Measurements from ENCODE around the gene NDOR1.

The NDOR1 gene

GRCh38 chr9:137176302-137177182 is 29.0 kb upstream of the NDOR1 start:
- Histone ChIP-seq H3K27ac (ENCODE audit: low read depth, low read length) (no peak overlapping the region), H2AFZ (ENCODE audit: low read depth, low read length, severe bottlenecking) (no peak overlapping the region)

GRCh38 chr9:137178201-137178938 is 27.1 kb upstream of the NDOR1 start:
- Histone ChIP-seq H3K4me3 (ENCODE audit: insufficient read depth, low read length, poor library complexity, severe bottlenecking) (no peak overlapping the region), H3K9ac (ENCODE audit: low read length) (no peak overlapping the region), H3K36me3 (ENCODE audit: low read length) (no peaks in the 10 kb centered on the region), H3K27me3 (ENCODE audit: low read length) (no peaks in the 10 kb centered on the region), H3K27ac (ENCODE audit: low read depth, low read length) (no peak overlapping the region), H3F3A (ENCODE audit: insufficient read depth) (no peaks in the 10 kb centered on the region), H3K4me2 (ENCODE audit: low read depth, low read length, poor library complexity, severe bottlenecking) (no peak overlapping the region), H3K9me3 (ENCODE audit: insufficient read depth, low read length) (no peaks in the 10 kb centered on the region), H3K79me2 (ENCODE audit: insufficient read depth, low read length) (no peaks in the 10 kb centered on the region), H2AFZ (ENCODE audit: low read depth, low read length, severe bottlenecking) (no peak overlapping the region), H4K20me1 (ENCODE audit: low read depth, low read length) (no peaks in the 10 kb centered on the region), H3K9me2 (replicated peaks; ENCODE audit: insufficient read depth, low read length) (no peaks in the 10 kb centered on the region)
- TF ChIP-seq EZH2phosphoT487 (conservative IDR thresholded peaks at IDR 0.05; ENCODE audit: low read length) (no peak), CTCF (IDR thresholded peaks at IDR 0.05; ENCODE audit: insufficient read depth, low read length, poor library complexity, severe bottlenecking) (no peak)

More at GRCh38 chr9:137176302-137177182, 29.0 kb upstream of the NDOR1 start:
- H4K20me1 ChIP-seq (ENCODE audit: low read depth, low read length) = no peaks in the 10 kb centered on the region
- H3K36me3 ChIP-seq (ENCODE audit: low read length) = no peaks in the 10 kb centered on the region
- H3K9ac ChIP-seq (ENCODE audit: low read length) = no peak overlapping the region
- no peaks in the 10 kb centered on the region for H3K9me3 ChIP-seq (ENCODE audit: insufficient read depth, low read length)
- TF ChIP-seq EZH2phosphoT487 (conservative IDR thresholded peaks at IDR 0.05; ENCODE audit: low read length) (no peak), CTCF (IDR thresholded peaks at IDR 0.05; ENCODE audit: insufficient read depth, low read length, poor library complexity, severe bottlenecking) (peak; percentile 13)
- no peaks in the 10 kb centered on the region for H3K9me2 ChIP-seq (replicated peaks; ENCODE audit: insufficient read depth, low read length)
- no peaks in the 10 kb centered on the region for H3K27me3 ChIP-seq (ENCODE audit: low read length)
- H3K4me2 ChIP-seq (ENCODE audit: low read depth, low read length, poor library complexity, severe bottlenecking) = no peak overlapping the region
- no peaks in the 10 kb centered on the region for H3K79me2 ChIP-seq (ENCODE audit: insufficient read depth, low read length)
- no peaks in the 10 kb centered on the region for H3F3A ChIP-seq (ENCODE audit: insufficient read depth)
- no peak overlapping the region for H3K4me3 ChIP-seq (ENCODE audit: insufficient read depth, low read length, poor library complexity, severe bottlenecking)

- Histone ChIP-seq H2AFZ (ENCODE audit: low read depth, low read length, severe bottlenecking) (no peak overlapping the region), H3K9me2 (replicated peaks; ENCODE audit: insufficient read depth, low read length) (no peaks in the 10 kb centered on the region), H3K27ac (ENCODE audit: low read depth, low read length) (no peak overlapping the region), H3K36me3 (ENCODE audit: low read length) (no peaks in the 10 kb centered on the region), H3K4me3 (ENCODE audit: insufficient read depth, low read length, poor library complexity, severe bottlenecking) (no peak overlapping the region), H3K4me2 (ENCODE audit: low read depth, low read length, poor library complexity, severe bottlenecking) (no peak overlapping the region), H3K79me2 (ENCODE audit: insufficient read depth, low read length) (no peaks in the 10 kb centered on the region), H3F3A (ENCODE audit: insufficient read depth) (no peaks in the 10 kb centered on the region), H3K27me3 (ENCODE audit: low read length) (no peaks in the 10 kb centered on the region), H3K9ac (ENCODE audit: low read length) (no peak overlapping the region), H3K9me3 (ENCODE audit: insufficient read depth, low read length) (no peaks in the 10 kb centered on the region), H4K20me1 (ENCODE audit: low read depth, low read length) (no peaks in the 10 kb centered on the region)
- TF ChIP-seq EZH2phosphoT487 (conservative IDR thresholded peaks at IDR 0.05; ENCODE audit: low read length) (no peak), CTCF (IDR thresholded peaks at IDR 0.05; ENCODE audit: insufficient read depth, low read length, poor library complexity, severe bottlenecking) (no peak)
Observed at GRCh38 chr9:137178939-137179630, 26.4 kb upstream of the NDOR1 start.

Data from SU-DHL-6 (cell line).